WTC11 (cell line): Measurements from ENCODE around the gene TAF10.

ENCODE experiments used
- ELF4 ChIP-seq: sonication (generic); formaldehyde crosslinking; IDR thresholded peaks from 2 replicates; pipeline ENCODE4 v1.8.1; 2022; ENCODE audit warnings: low read depth, mild to moderate bottlenecking, moderate library complexity, missing genetic modification reagents
- TF ChIP-seq, protein P1 (sequence below): fragments of 250-450 bp; sonication (Bioruptor Pico); conservative IDR thresholded peaks from 2 replicates; pipeline ENCODE4 v1.9.0; 2021; ENCODE audit warnings: mild to moderate bottlenecking
- TF ChIP-seq, protein P2 (sequence below): fragments of 200-600 bp; IDR thresholded peaks from 2 replicates; pipeline ENCODE4 v1.8.0; 2022; ENCODE audit warnings: antibody characterized with exemption
- TF ChIP-seq, protein P3 (sequence below): sonication (generic); formaldehyde crosslinking; IDR thresholded peaks from 2 replicates; pipeline ENCODE4 v1.8.0; 2022; ENCODE audit warnings: mild to moderate bottlenecking, missing genetic modification reagents

DNA sequence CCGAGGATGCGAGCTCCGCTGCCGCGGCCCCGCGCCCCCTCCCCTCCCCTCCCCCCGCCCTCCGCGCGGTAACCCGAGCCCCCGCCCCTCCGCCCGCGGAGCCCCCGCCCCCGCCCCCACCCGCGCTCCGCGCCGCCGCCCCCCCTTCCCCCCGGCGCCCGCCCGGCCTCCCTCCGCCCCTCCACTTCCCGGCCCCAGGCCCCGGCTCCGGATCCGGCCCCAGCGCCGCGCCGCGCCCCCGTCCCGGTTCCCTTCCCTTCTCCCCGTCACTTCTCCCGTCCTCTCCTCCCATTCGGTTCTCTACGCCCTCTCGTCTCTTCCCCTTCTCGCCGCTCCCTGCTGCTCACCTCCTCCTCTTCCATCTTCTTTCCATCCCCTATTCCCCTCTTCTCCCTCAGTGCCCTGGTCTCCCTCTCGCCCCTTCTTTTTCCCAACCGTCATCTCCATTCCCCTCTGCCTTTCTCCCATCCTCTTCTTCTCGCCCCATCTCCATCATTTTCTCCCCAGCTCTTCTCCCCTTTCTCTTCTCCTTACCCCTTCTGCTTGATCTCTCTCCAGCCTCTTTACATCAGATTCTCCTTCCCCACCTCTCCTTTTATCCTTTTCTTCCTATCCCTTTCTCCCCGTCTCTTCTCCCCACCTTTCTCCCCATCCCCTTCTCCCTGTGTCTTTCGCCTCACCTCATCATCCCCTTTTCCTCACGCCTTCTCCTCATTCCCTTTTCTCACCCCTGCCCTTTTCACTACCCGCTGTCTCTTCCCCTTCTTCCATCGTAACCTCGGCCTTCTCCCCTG, 44.0 kb upstream of the TAF10 start, which contains the start of gene DCHS1:
- TF ChIP-seq, protein P1, sequence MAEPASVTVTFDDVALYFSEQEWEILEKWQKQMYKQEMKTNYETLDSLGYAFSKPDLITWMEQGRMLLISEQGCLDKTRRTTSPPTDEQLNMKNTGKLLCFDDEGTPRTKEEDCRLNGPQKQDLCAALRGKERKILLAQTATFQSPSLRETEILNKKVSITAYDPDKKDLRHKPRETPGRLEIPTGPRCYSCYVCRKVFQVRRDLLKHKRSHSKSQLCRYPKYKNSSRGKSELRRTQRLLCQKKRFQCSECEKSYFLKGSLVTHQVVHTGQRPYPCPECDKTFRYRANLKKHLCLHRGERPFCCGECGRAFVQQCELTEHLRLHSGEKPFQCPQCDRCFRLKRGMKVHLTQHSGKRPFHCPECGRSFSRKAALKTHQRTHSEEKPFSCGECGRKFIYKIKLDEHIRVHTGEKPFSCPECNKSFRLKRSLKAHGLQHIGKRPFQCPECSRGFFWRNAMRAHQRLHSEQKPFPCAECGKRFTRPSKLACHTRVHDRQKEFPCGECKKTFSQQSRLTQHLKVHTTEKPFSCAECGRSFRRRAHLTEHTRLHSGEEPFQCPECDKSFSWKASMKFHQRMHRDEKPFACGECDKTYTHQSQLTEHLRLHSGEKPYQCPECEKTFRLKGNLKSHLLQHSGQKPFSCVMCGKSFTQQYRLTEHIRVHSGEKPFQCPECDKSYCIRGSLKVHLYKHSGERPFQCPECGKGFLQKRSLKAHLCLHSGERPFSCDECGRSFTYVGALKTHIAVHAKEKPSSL, result no peak
- TF ChIP-seq, protein P2, sequence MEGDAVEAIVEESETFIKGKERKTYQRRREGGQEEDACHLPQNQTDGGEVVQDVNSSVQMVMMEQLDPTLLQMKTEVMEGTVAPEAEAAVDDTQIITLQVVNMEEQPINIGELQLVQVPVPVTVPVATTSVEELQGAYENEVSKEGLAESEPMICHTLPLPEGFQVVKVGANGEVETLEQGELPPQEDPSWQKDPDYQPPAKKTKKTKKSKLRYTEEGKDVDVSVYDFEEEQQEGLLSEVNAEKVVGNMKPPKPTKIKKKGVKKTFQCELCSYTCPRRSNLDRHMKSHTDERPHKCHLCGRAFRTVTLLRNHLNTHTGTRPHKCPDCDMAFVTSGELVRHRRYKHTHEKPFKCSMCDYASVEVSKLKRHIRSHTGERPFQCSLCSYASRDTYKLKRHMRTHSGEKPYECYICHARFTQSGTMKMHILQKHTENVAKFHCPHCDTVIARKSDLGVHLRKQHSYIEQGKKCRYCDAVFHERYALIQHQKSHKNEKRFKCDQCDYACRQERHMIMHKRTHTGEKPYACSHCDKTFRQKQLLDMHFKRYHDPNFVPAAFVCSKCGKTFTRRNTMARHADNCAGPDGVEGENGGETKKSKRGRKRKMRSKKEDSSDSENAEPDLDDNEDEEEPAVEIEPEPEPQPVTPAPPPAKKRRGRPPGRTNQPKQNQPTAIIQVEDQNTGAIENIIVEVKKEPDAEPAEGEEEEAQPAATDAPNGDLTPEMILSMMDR, result no peak
- TF ChIP-seq, protein P3, sequence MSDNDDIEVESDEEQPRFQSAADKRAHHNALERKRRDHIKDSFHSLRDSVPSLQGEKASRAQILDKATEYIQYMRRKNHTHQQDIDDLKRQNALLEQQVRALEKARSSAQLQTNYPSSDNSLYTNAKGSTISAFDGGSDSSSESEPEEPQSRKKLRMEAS (CRISPR knock-in tag), result no peak
- no peak for TF ChIP-seq ELF4 (CRISPR knock-in tag)
